GM18520 (cell line): ENCODE results near the gene SERTAD1.

Source experiments
- ATAC-seq: cut with Tn5 transposase; IDR thresholded peaks from one replicate; pipeline ENCODE4 v1.9.1; 2021; ENCODE audit not compliant: unreplicated experiment

The SERTAD1 gene

DNA sequence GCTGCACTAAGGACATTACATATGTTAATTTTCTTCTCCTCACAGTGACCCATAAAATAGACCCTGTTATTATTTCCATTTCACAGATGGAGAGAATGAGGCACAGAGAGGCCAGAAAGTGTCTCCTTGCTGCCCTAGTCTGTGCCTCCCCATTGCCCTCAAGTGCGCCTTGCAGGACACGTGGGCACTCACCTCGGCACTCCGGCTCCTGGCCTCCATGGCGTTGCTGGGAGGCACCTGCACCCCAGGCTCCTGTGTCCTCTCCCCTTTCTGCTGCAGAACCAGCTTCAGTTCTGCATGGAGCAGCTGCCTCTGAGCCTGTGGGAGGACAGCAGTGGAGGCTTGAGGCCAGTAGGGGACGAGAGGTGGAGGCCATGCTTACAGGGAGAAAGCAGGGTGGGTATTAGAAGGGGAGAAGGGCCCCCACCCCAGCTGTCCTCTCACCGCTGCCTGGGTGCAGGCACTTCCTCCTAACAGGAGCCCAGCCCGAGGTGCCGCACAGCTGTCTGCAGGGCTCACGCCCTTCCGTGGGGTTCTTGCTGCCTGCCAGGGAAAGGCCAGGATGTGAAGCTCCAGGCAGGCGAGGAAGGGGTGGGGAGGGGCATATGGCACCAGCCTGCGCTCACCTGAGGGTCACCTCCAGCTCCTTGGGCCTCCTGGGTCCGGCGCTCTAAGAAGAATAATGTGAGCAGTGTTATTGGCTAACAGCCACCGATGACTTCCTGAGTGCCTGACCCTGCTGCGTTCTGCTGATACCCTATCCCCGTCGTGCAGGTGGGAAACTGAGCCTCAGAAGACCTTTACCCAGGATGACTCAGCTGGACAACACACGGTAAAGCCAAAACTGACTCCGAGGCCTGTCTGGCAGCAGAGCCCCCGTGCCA lies 17.8 kb downstream of the SERTAD1 start:
- no peak for ATAC-seq

GRCh38 chr19:40403262-40403984 lies 22.4 kb downstream of the SERTAD1 start:
- ATAC-seq, result peak; percentile 28

DNA sequence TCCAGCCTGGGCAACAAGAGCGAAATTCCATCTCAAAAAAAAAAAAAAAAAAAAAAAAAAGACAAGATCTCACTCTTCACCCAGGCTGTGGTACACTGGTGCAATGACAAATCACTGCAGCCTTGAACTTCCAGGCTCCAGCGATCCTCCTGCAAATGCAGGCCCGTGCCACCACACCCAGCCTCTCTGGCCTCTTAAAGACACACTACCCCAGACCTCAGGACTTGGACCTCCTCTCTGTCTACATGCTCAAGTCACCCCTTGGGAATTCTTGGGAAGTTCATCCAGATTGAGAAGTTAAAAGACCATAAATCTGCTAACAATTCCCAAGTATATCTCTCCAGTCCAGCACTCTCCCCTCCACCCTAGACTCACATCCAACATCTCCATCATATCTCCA lies 25.2 kb downstream of the SERTAD1 start:
- ATAC-seq, result no peak

DNA sequence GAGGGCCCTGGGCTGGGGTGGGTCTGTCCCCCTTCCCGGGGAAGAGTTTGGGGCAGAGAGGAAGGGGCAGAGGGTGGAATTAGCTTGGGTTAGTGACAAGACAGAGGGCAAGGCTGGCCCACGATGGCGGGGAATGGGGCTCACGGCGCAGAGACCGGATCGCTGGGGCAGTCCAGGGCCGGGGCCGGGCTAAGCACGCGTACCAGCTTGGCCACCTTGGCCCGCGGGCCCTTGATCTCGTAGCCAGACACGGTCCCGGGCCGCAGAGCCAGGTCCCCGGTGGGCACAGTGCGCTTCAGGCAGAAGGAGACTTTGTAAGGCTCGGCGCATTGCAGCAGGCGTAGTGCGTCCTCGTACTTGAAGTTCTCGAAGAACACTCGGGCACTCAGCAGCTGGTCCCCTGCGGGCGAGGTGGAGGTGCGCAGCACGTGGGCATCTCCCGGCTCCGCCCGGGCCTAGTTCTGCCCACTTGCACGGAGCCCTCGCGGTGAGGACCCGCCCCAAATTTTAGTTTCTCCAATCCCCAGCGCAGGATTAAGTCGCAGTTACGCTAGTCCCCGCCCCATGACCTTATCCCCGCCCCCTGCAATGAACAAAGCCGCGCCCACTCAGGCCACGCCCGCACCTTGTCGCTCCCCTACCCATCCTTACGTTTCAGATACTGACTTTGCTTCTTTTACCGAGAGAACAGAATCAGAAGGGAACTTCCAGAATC lies 27.2 kb downstream of the SERTAD1 start:
- no peak for ATAC-seq

DNA sequence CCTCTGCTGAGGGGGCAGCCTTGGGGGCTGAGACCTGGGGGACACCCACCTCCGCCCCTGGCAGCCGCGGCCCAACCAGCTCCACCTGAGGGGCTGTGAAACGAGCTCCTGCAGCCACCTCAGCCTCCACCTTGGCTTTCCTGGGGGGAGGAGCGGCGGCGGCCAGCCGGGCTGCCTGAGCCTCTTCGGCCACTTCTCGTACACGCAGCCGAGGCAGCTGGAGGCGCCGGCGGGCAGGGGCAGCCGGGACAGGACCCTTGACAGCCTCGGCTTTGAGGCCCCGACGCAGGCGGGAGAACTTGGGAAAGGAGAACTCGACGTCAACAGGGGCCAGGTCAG lies 28.3 kb downstream of the SERTAD1 start:
- ATAC-seq, result no peak

GRCh38 chr19:40396886-40397567 lies 28.8 kb downstream of the SERTAD1 start:
- ATAC-seq, result no peak

DNA sequence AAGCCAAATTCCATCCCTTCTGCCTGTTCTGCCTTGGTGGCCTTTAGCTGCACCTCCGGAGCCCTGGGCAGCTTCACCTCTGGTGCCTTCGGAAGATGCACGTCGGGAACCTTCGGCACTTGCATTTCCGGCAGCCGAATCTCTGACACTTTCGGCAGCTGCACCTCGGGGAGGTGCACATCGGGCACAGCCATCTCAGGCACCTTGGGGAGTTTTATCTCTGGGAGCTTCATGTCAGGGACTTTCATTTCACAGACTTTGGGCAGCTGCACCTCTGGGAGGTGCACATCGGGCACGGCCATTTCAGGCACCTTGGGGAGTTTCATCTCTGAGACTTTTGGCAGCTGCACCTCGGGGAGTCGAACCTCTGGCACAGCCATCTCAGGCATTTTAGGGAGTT lies 29.8 kb downstream of the SERTAD1 start:
- ATAC-seq, result no peak

DNA sequence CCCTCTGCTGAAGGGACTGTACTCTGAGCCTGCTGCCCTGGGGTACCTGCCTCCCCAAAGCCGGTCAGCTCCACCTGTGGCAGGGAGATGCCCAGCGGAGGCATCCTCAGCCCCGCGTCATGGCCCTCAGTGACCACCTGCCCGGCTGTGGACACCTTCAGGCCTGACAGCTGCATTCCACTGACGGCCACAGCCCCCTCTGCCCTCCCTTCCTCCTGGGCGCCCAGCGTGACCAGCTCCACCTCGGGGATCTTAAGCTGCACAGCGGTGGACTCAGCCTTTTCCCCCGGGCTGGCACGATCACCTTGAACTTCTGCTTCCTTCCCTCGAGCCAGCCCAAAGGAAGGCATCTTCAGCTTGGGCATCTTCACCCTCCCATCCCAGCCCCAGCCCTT lies 31.0 kb downstream of the SERTAD1 start:
- no peak for ATAC-seq

- ATAC-seq, result no peak
Measured at GRCh38 chr19:40393894-40394815, 31.6 kb downstream of the SERTAD1 start.

DNA sequence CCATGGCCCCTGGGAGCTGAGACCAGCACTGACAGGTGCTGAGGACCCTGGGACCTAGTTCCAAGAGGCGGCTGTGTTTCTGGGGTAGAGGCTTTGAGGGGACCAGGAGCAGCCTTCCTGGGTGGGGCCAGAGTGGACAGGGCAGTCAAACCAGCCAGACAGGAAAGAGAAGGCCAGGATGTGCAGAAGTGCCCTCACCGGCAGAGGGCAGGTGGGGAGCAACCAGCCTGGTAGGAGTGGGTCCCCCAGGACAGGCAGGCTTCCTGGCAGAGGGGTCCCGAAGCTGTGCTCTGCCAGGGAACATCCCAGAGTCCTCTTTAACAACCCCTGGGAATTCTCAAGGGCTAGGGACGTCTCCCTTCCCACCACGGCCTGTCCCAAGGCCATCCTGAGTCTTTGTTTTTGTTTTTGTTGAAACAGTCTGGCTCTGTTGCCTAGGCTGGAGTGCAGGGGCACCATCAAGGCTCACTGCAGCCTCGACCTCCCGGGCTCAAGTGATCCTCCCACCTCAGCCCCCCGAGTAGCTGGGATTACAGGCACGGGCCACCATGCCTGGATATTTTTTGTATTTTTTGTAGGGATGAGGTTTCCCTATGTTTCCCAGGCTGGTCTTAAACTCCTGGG lies 32.8 kb downstream of the SERTAD1 start:
- no peak for ATAC-seq

DNA sequence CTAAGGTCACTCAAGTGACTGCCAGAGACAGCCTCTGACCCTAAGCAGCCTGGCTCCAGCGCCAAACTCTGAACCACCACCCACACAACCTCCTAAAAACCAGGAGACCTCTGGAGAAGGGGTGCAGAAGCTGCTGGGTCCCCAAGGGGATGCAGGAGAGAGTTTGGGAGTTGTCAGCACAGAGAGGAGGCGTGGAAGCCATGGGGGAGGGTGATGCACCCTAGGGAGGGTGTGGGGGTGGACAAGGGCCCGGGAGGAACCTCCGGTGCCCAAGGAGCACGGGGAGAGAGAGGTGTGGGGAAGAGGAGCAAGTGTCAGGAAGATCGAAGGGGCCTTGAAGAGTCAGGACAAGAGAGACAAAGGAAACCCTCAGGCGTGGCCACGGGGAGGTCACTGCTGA lies 33.7 kb downstream of the SERTAD1 start:
- no peak for ATAC-seq

- no peak for ATAC-seq
Measured at GRCh38 chr19:40390084-40390742, 35.6 kb downstream of the SERTAD1 start, which contains the start of gene HIPK4. Gene HIPK4, minus strand, starts transcription at chr19:40390181. Its CDS starts 279 bp downstream, at chr19:40389902.

- no peak for ATAC-seq
Measured at GRCh38 chr19:40389404-40390083, 36.2 kb downstream of the SERTAD1 start.

DNA sequence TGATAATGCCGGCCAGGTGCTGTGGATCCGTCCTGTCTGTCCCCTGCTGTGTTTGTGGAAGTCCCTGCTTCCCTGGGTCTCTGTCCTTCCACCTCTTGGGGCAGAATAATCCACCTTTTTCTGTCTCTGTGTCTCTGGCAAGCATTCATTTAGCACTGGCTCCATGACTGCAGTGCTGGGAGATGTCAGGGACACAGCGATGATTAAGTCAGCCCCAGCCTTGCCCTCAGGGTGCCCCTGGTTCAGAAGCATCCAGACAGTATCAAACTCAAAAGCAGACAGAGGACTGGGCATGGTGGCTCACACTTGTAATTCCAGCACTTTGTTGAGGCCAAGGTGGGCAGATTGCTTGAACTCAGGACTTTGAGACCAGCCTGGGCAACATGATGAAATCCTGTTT lies 37.3 kb downstream of the SERTAD1 start:
- no peak for ATAC-seq

- ATAC-seq, result no peak
Measured at GRCh38 chr19:40387155-40387554, 38.6 kb downstream of the SERTAD1 start.

GRCh38 chr19:40383668-40384248 lies 42.0 kb downstream of the SERTAD1 start:
- ATAC-seq, result no peak

GRCh38 chr19:40381321-40381720 lies 44.5 kb downstream of the SERTAD1 start:
- no peak for ATAC-seq
